HT1080 (cell line): ENCODE data around the gene DOK3. TPM values are rescaled to one million over a fixed set of nuclear protein-coding genes. Genes with fewer than 3 reads are reported as not detected.

ENCODE experiments used
- DNase-seq: peaks from one replicate; pipeline ENCODE4 v3.0.0-alpha.2; 2015; ENCODE audit warnings: low read depth
- polyA plus RNA-seq, 2 experiments: library from polyadenylated mRNA; depleted of rRNA; stranded (reverse); fragments of >200 nt; gene quantifications; 2 replicates each; pipeline ENCODE4 v1.2.3, GENCODE V29; 2015
- total RNA-seq: library from RNA; depleted of rRNA; stranded (reverse); fragments of >200 nt; shearing (Covaris generic); gene quantifications from 2 replicates; pipeline ENCODE4 v1.2.3, GENCODE V29; 2014; rRNA removed

The DOK3 gene
- total RNA-seq: 2.3 and 4.4 TPM in 2 replicates
- 0.53 and 0.71 TPM in 2 replicates for polyA plus RNA-seq (2015; cell fraction: cytosol; rRNA removed)
- 3.1 and 4.9 TPM in 2 replicates for polyA plus RNA-seq (2015; cell fraction: nucleus; rRNA removed)

- no peak for DNase-seq
Observed at GRCh38 chr5:177509381-177509951, at the start of gene DOK3. TSS of gene DOK3 (minus strand) at chr5:177509826. CDS start at chr5:177509540, 286 bp downstream.

- no peak for DNase-seq
Observed at GRCh38 chr5:177557796-177558195, 48.2 kb upstream of the DOK3 start.

DNA sequence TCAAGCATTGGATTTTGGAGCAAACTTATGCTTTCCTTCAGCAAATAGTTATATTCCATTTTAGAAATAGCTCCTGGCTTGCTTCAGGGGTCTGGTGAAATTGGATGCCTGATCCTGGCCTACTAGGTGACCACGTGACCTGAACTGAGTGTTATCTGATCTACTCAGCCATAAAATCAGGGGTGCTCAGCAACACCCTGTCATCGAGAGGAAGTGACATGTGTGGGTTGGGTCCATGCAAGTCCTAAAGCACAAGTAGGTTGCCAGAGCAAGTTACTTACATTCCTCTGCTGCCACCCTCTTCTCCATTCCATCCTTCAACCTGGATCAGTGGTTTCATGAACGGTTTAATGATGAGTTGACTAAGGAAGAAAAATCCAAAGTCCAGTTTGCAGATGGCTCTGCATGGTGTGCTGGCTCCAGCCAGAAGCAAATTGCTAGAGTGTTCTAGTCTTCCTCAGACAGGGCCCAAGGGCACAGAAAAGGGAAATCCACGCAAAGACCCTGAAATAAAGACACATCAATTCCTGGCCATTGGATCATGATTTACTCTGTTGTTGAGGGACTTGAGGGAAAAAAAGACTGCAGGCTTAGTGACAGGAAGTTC is 47.5 kb upstream of the DOK3 start:
- peak; percentile 43 for DNase-seq

- DNase-seq: no peak
Observed at GRCh38 chr5:177555665-177556064, 46.0 kb upstream of the DOK3 start.

DNA sequence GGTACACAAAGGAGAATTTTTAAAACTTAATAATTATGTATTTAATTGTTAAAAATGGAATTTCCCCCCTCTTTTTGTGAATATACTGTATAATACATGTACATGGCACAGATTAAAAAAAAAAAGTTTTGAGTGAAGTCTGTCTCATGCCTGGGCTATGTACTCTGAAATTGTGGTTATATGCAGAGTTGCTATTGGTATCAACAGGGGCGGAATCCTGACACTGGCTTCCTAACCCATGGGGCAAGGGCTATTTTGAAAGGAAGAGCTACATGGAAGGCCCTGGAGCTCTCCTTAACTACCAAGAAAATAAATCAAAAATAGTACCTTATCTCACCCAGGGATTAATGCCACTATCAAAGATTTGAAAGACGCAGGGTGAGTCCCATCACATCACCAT is 45.6 kb upstream of the DOK3 start:
- DNase-seq: no peak

- peak; percentile 89 for DNase-seq
Observed at GRCh38 chr5:177554474-177555111, 45.0 kb upstream of the DOK3 start, which contains the start of gene FAM193B. TSS of gene FAM193B (minus strand) at chr5:177554563. CDS start at chr5:177554458, 105 bp downstream.

DNA sequence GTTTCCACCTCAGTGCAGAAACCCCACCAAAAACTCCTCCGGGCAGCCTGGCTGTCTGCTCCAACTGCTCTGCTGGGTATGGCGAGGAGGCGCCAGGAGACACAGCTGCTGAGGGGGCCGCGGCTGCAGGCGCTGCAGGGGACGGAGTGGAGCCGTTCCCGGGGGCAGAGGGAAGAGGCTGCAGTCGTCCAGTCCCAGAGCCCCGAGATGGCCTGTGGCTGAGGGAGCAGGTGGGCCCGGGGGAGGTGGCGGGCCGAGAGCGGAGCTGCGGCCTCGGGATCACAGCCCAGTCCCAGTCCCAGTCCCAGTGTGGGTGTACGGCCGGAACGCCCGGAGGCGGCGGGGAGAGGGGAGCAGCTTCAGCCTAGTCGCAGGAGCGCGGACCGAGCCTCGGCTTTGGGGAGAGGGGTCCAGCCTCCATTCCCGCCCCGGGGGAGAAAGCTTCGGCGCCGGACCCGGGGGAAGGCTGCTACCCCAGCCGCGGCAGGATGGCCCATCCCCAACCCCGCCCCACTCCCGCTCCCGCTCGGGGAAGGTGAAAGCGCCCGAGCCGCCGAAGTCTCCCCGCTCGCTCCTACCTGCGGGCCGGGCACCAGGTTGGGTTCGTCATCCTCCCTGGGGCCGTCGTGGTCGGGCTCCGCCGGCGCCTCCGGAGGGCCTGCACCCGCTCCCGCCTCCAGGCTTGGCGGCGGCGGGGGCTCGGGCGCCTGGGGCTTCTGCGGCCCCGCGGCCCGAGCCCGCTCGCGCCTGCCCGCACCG is 44.2 kb upstream of the DOK3 start:
- DNase-seq: no peak

- DNase-seq: no peak
Observed at GRCh38 chr5:177552839-177553455, 43.3 kb upstream of the DOK3 start.

DNA sequence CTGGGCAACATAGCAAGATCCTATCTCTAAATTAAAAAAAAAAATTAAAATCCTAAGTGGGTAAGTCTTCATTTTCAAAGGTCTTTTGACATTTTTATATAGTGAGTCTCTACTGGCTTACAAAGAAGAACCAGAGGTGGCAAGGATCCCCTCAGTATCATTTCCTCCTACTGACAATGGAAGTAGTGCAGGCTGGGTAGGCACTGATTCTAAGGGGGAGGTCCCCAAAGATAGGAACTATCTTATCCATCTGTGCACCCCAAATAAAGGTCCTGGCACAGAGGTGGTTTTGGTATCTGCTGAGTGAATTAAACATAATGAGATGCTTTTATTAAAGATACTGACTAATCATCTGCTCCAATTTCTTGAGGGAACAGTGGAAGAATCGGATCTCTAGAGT is 40.5 kb upstream of the DOK3 start:
- DNase-seq: no peak

DNA sequence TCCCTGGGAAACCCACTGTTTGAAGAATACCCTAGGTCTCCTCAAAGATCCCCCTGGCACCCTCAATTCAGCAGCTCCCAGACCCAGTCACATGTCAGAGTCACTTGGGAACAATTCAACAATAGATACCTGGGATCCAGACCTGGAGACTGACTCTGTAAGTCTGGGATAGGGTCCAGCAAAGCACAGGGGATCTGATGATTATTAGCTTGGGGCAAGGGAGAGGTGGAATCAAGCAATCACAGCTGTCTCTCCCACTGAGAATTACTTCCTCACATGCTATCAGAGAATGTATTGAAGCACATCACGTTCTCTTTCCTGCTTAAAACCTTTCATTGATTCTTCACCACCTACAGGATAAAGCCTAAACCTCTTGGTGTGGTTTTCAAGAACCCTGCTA is 38.9 kb upstream of the DOK3 start:
- DNase-seq: no peak

- DNase-seq: no peak
Observed at GRCh38 chr5:177547736-177548135, 38.1 kb upstream of the DOK3 start.

DNA sequence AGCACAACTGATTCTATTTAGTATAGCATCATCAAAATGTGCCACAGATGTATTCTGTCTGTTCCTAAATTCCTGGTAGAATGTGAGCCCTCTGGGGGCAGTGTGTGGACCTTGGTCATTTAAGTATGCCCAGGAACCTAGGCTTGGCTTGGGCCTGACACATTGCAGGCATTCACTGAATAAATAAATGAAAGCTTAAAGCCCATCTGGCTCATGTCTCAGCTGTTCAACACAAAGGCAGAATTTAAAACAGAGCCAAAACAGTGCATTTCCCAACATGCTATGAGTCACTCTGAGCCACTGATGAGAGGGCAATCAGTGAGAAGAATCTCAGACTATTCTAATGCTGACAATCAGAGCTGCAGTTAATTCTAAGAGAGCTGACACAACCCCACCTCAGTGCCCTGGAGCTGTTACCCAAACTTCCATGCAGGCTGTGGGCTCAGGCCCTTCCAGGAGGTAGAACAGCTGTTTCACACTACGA is 36.7 kb upstream of the DOK3 start:
- DNase-seq: peak; percentile 98

GRCh38 chr5:177545487-177546257 is 36.0 kb upstream of the DOK3 start:
- no peak for DNase-seq

DNA sequence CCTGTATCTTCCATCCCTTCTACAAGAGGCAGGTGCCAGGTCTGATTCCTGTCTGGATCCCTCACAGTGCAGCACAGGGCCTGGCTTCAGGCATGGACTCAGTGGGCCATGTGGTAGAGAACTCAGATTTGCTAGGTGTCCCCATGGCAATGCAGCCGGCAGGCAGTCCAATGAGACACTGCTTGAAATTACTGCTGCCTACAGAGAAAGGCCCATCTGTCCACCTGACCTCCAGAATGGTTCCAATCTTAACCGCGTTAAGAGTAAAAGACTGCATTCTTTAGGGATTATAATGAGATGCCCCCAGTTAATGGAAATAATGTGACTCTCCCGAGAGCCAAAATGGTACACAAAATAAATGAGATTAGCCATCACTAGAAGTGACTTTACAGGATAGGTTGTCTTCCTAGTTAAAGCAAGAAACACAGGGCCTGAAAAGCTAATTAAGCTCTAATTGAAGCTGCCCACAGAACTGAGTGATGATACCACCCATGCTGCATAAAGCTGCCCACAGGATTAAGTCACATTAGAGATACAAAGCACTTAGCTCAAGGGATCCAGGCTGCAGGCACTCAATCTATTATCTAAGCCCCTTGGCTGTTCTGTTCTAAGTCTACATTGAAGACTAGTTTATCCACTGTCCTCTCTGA is 33.3 kb upstream of the DOK3 start:
- DNase-seq: no peak

- DNase-seq: no peak
Observed at GRCh38 chr5:177540438-177540837, 30.8 kb upstream of the DOK3 start.

DNA sequence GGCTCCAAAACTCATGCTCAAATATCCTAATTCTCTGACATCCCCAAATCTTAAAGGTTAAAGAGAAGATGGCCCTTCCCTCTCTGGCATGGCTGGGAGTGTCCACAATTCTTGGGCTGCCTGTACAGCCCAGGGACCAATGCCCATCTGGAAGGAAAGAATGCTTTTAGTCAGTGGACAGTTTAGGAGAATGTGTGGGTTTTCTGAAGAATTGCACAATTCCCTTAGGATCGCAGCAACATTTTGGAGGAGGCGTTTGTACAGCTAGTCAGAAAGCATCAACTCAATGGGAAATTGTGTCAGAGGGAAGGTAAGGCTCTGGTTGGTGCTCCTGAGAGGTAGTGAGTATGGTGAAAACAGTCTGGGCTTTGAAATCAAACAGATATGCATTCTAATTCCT is 29.8 kb upstream of the DOK3 start:
- DNase-seq: no peak

- DNase-seq: no peak
Observed at GRCh38 chr5:177538876-177539275, 29.2 kb upstream of the DOK3 start.

DNA sequence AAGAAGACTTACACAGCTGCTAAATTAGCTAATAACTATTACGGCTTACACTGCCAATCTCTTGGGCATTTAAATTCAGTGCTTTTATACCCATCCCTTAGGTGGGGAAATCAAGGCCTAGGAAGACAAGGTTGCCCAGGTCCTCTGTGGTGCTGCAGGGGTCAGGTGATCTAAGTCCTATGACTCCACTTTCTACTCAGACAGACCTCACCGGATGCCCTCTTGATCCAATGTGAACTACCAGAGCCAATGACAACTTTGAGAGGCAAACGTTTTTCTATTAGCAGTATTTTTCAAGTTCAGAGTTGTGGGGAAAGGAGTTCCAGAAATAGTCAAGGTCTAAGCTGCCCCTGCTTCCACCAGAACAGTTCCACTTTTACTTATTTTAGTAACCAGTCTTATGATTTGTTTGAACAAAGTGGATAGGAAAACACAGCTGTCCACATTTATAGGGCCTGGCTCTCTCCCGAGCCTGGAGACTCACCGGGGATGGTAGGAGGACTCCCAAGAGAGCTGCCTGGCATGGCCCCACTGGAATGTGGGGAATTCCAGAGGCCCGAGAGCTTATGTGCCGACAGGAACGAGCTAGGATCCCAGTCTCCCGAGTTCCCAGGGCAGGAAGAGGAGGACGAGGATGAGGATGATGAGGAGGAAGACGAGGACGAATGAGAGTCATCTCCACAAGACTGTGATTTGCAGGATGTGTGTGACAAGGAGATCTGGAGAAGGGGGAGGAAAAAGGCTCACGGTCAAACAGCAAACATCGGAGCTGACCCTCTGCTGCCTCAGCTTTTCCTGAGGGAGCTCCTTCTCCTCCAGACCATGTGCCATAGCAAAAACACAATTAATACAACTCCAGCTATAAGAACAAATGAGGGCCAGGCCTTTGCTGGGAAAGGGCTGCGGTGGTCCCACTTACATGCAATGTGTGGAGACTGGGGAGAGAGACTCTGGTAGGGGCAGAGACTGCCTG is 28.0 kb upstream of the DOK3 start:
- peak; percentile 33 for DNase-seq

DNA sequence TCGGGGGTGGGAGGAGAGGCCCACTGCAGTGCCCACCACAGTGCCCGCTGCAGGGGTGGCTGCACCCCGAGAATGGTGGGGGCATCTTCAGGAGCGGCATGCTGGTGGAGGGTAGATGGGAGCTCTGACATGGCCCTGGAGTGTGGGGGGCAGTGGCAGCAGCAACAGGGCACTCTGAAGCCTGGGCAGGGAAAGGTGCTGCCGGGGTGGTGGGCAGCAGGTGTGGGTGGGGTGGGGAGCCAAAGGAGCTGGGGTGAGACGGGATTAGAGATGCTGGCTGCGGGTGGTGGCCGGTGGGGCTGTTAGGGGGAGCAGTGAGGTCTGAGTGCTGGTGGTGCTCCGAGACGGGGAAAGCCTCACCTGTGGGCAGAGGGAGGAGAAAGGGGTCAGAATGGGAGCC is 26.8 kb upstream of the DOK3 start:
- no peak for DNase-seq
